ENCODE measurements around the gene COMMD4.
"Not testable (repeated sequence)": the region's sequence is repeated elsewhere in the genome, so short reads cannot be mapped to it uniquely, and the experiment has no call there.

DNA sequence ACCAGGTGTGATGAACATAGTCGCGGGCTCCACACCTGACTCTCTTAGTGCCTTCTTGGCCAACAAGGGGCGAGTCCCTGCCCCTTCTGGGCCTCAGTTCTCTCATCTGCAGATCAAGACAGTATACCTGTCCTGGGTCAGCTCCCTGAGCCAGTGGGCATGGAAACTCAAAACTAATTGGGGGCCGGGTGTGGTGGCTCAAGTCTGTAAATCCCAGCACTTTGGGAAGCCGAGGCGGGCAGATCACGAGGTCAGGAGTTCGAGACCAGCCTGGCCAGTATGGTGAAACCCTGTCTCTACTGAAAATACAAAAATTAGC is 13.4 kb downstream of the COMMD4 start:
- TF ChIP-seq POLR2AphosphoS5 (IDR thresholded peaks at IDR 0.05), result not testable (repeated sequence)
- TF ChIP-seq, protein P1, sequence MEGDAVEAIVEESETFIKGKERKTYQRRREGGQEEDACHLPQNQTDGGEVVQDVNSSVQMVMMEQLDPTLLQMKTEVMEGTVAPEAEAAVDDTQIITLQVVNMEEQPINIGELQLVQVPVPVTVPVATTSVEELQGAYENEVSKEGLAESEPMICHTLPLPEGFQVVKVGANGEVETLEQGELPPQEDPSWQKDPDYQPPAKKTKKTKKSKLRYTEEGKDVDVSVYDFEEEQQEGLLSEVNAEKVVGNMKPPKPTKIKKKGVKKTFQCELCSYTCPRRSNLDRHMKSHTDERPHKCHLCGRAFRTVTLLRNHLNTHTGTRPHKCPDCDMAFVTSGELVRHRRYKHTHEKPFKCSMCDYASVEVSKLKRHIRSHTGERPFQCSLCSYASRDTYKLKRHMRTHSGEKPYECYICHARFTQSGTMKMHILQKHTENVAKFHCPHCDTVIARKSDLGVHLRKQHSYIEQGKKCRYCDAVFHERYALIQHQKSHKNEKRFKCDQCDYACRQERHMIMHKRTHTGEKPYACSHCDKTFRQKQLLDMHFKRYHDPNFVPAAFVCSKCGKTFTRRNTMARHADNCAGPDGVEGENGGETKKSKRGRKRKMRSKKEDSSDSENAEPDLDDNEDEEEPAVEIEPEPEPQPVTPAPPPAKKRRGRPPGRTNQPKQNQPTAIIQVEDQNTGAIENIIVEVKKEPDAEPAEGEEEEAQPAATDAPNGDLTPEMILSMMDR (IDR thresholded peaks at IDR 0.05), result not testable (repeated sequence)

All from suprapubic skin (tissue), 3 donors.